GM23248 (cell line): ENCODE measurements around the gene CSF2.

ENCODE experiments used
- EZH2 ChIP-seq: fragments of 200-600 bp; sonication (generic); IDR thresholded peaks from 2 replicates; pipeline ENCODE4 v1.6.1; 2018; ENCODE audit warnings: antibody characterized with exemption, mild to moderate bottlenecking; ENCODE audit not compliant: insufficient read depth, poor library complexity, severe bottlenecking
- EZH2phosphoT487 ChIP-seq: fragments of 200-600 bp; sonication (generic); IDR thresholded peaks from 2 replicates; pipeline ENCODE4 v1.6.1; 2018; ENCODE audit warnings: antibody characterized with exemption, moderate library complexity, mild to moderate bottlenecking, low read depth; ENCODE audit not compliant: insufficient read depth

DNA sequence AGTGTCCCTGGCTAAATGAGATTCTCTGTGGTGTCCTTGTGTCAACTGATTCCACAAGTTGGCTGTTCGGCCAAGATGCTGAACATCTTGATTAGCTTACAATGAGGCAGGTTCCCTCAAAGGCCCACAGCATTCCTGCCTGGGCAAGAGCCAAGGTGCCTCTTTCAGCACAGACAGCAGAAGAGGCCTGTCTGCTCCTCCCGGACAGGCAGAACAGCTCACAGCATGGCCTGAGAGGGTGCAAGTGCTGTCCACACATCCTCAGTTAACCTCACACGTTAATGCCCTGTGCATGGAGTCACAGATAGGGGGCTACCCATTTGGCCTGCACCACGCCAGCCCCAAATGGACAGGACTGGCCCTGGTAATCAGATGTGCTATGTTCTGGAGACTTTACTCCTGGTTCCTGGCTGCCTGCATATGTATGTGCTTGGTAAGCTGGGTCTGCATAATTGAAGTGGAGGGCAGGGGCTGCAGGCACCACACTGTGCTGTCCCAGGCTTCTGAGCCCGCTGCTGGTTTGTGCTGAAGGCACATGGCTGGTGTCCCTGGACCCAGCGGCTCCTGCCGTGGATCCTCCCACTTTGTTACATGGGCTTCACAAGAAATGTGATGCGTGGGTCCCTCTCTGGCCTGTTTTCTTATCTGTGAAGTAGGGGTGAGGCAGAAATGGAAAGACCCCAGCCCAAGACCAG is 8.9 kb downstream of the CSF2 start:
- TF ChIP-seq EZH2 (no peak), EZH2phosphoT487 (no peak)
